ENCODE results near the gene HNF1A. TPM values are rescaled to one million over a fixed set of nuclear protein-coding genes. Genes with fewer than 3 reads are reported as not detected.

HNF1A gene
- total and polyA plus RNA-seq, 2 of the 13 experiments (the other 11 are each of a cell fraction or from before 2014, with no cell fraction given), result 13.4 to 34.7 TPM

DNA sequence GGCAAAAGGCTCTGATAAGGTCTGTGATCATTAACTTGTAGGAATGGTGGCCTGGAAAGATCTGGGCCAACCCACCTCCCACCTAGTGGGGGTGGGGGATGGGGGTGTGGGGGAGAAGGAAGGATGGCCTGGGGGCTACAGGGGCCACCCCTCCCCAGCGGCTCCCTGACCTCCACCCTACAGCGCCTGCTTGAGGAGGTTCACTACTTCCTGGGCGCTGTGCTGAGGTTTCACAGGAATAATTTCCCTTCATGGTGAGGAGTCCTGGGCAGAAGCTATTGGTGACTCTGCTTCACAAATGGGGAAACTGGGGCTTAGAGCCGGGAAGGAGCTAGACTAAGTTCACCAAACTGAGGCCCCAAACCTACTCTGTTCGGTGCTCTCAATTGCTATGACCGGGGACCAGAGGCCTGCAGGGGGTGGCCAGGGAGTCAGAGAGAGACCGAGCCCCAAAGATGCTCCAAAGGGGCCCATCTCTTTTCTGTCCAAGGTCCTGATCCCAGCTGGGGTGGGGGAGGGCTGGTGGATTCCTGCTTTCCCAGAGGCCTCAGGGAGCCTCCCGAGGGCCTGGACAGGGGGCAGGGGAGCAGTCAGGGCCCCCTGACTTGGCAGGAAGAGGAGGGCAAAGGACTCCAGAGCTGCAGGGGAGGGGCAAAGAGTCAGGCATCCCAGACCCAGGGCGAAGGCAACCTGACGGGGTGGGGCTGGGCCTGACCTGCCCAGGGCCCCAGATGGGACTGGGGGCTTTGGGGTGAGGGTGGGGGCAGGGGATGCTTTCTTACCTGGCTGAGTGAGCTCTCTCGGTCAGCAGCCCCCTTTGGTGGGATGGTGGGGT, 1.7 kb downstream of the HNF1A start (continued):
- TF ChIP-seq KDM5B (CRISPR knock-in tag; IDR thresholded peaks at IDR 0.05; ENCODE audit: borderline replicate concordance), result peak; percentile 62; the same call in 1 of the 2 replicates
- TF ChIP-seq SNRNP70 (IDR thresholded peaks at IDR 0.05; ENCODE audit: low read depth, low read length), result no peak
- TF ChIP-seq TCF12 (IDR thresholded peaks at IDR 0.05), result no peak
- no peak for TF ChIP-seq TCF12 (CRISPR knock-in tag; IDR thresholded peaks at IDR 0.05)
- TF ChIP-seq HOXD1 (CRISPR knock-in tag; IDR thresholded peaks at IDR 0.05), result no peak
- TF ChIP-seq NCOA2 (CRISPR knock-in tag; IDR thresholded peaks at IDR 0.05), result peak; percentile 72
- TF ChIP-seq MEF2D (CRISPR knock-in tag; IDR thresholded peaks at IDR 0.05), result no peak
- TF ChIP-seq NR2F6 (IDR thresholded peaks at IDR 0.05), result no peak
- TF ChIP-seq NR2F6 (CRISPR knock-in tag; IDR thresholded peaks at IDR 0.05), result peak; percentile 57; the same call in 1 of the 2 replicates
- no peak for TF ChIP-seq ZNF496 (CRISPR knock-in tag; IDR thresholded peaks at IDR 0.05; ENCODE audit: insufficient replicate concordance)
- TF ChIP-seq MTA3 (CRISPR knock-in tag; IDR thresholded peaks at IDR 0.05), result no peak
- TF ChIP-seq, protein P1, sequence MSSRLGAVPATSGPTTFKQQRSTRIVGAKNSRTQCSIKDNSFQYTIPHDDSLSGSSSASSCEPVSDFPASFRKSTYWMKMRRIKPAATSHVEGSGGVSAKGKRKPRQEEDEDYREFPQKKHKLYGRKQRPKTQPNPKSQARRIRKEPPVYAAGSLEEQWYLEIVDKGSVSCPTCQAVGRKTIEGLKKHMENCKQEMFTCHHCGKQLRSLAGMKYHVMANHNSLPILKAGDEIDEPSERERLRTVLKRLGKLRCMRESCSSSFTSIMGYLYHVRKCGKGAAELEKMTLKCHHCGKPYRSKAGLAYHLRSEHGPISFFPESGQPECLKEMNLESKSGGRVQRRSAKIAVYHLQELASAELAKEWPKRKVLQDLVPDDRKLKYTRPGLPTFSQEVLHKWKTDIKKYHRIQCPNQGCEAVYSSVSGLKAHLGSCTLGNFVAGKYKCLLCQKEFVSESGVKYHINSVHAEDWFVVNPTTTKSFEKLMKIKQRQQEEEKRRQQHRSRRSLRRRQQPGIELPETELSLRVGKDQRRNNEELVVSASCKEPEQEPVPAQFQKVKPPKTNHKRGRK (CRISPR knock-in tag; IDR thresholded peaks at IDR 0.05), result no peak
- no peak for TF ChIP-seq NFYB (CRISPR knock-in tag; IDR thresholded peaks at IDR 0.05)
- TF ChIP-seq, protein P2, sequence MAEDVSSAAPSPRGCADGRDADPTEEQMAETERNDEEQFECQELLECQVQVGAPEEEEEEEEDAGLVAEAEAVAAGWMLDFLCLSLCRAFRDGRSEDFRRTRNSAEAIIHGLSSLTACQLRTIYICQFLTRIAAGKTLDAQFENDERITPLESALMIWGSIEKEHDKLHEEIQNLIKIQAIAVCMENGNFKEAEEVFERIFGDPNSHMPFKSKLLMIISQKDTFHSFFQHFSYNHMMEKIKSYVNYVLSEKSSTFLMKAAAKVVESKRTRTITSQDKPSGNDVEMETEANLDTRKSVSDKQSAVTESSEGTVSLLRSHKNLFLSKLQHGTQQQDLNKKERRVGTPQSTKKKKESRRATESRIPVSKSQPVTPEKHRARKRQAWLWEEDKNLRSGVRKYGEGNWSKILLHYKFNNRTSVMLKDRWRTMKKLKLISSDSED (CRISPR knock-in tag; IDR thresholded peaks at IDR 0.05), result no peak
- no peak for TF ChIP-seq NR1H2 (CRISPR knock-in tag; IDR thresholded peaks at IDR 0.05; ENCODE audit: borderline replicate concordance, low read depth)
- no peak for TF ChIP-seq ZNF432 (CRISPR knock-in tag; IDR thresholded peaks at IDR 0.05; ENCODE audit: borderline replicate concordance)
- peak; percentile 83 for TF ChIP-seq SALL1 (CRISPR knock-in tag; IDR thresholded peaks at IDR 0.05)
- no peak for TF ChIP-seq RORA (CRISPR knock-in tag; IDR thresholded peaks at IDR 0.05)
- no peak for TF ChIP-seq DNMT1 (CRISPR knock-in tag; IDR thresholded peaks at IDR 0.05)
- TF ChIP-seq KDM6A (CRISPR knock-in tag; IDR thresholded peaks at IDR 0.05; ENCODE audit: low read depth), result peak; percentile 77
- TF ChIP-seq ZNF337 (CRISPR knock-in tag; IDR thresholded peaks at IDR 0.05; ENCODE audit: borderline replicate concordance, low read depth), result no peak
- TF ChIP-seq NAIF1 (CRISPR knock-in tag; IDR thresholded peaks at IDR 0.05; ENCODE audit: borderline replicate concordance), result no peak
- TF ChIP-seq MEIS1 (CRISPR knock-in tag; IDR thresholded peaks at IDR 0.05; ENCODE audit: borderline replicate concordance), result peak; percentile 78; the same call in 1 of the 2 replicates
- TF ChIP-seq PHF20 (CRISPR knock-in tag; IDR thresholded peaks at IDR 0.05), result no peak; the same call in 1 of the 2 replicates
- 0 out of 2 replicates have a peak, but pooled peaks have one; percentile 54 for TF ChIP-seq YEATS4 (CRISPR knock-in tag; IDR thresholded peaks at IDR 0.05; ENCODE audit: borderline replicate concordance)
- TF ChIP-seq, protein P3, sequence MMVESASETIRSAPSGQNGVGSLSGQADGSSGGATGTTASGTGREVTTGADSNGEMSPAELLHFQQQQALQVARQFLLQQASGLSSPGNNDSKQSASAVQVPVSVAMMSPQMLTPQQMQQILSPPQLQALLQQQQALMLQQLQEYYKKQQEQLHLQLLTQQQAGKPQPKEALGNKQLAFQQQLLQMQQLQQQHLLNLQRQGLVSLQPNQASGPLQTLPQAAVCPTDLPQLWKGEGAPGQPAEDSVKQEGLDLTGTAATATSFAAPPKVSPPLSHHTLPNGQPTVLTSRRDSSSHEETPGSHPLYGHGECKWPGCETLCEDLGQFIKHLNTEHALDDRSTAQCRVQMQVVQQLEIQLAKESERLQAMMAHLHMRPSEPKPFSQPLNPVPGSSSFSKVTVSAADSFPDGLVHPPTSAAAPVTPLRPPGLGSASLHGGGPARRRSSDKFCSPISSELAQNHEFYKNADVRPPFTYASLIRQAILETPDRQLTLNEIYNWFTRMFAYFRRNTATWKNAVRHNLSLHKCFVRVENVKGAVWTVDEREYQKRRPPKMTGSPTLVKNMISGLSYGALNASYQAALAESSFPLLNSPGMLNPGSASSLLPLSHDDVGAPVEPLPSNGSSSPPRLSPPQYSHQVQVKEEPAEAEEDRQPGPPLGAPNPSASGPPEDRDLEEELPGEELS (CRISPR knock-in tag; IDR thresholded peaks at IDR 0.05), result peak; percentile 63
- peak; percentile 64; the same call in 1 of the 2 replicates for TF ChIP-seq AKAP8 (CRISPR knock-in tag; IDR thresholded peaks at IDR 0.05)

Data from HepG2 (cell line).